Neuronal stem cell (in vitro differentiated cells): ENCODE results near the gene ZCCHC7.
"Not testable (repeated sequence)": the region's sequence is repeated elsewhere in the genome, so short reads cannot be mapped to it uniquely, and the experiment has no call there.

Source experiments
- DNase-seq: peaks from one replicate; pipeline ENCODE4 v3.0.0-alpha.2; 2013; ENCODE audit warnings: low spot score
- H2AFZ ChIP-seq: one replicate; pipeline ENCODE4 v1.6.1; 2013; ENCODE audit warnings: mild to moderate bottlenecking, low read length, inconsistent platforms
- H2AK5ac ChIP-seq: 2 replicates; pipeline ENCODE4 v1.6.1; 2013; ENCODE audit warnings: low read depth, mild to moderate bottlenecking, inconsistent platforms, low read length, moderate library complexity, mixed read lengths
- H2BK120ac ChIP-seq: 2 replicates; pipeline ENCODE4 v1.6.1; 2013; ENCODE audit warnings: low read depth, mild to moderate bottlenecking, inconsistent platforms, low read length, moderate library complexity, mixed read lengths
- H2BK12ac ChIP-seq: one replicate; pipeline ENCODE4 v1.6.1; 2013; ENCODE audit warnings: low read length, inconsistent platforms
- H2BK15ac ChIP-seq: 2 replicates; pipeline ENCODE4 v1.6.1; 2013; ENCODE audit warnings: mild to moderate bottlenecking, low read length, inconsistent platforms, mixed read lengths
- H2BK5ac ChIP-seq: one replicate; pipeline ENCODE4 v1.6.1; 2013; ENCODE audit warnings: inconsistent platforms, mild to moderate bottlenecking, low read length, moderate library complexity
- H3K14ac ChIP-seq: one replicate; pipeline ENCODE4 v1.6.1; 2013; ENCODE audit warnings: low read length, inconsistent platforms
- H3K18ac ChIP-seq: 2 replicates; pipeline ENCODE4 v1.6.1; 2013; ENCODE audit warnings: low read length, inconsistent platforms
- H3K23ac ChIP-seq: 2 replicates; pipeline ENCODE4 v1.6.1; 2013; ENCODE audit warnings: low read depth, mild to moderate bottlenecking, mixed read lengths, low read length, inconsistent platforms; ENCODE audit not compliant: poor library complexity
- H3K27ac ChIP-seq: replicated peaks from 3 replicates; pipeline ENCODE4 v1.5.1; 2013; ENCODE audit warnings: low read length, inconsistent platforms
- H3K27me3 ChIP-seq, 3 experiments: 2 replicates each; pipeline ENCODE4 v1.6.1; 2013; ENCODE audit warnings: low read length in 3 of 3, mild to moderate bottlenecking in 2 of 3, inconsistent platforms in 1 of 3, low read depth in 1 of 3, mixed read lengths in 1 of 3, moderate library complexity in 1 of 3; ENCODE audit not compliant: control insufficient read depth in 3 of 3, insufficient read depth in 3 of 3
- H3K36me3 ChIP-seq, 2 donors: replicated peaks in 1 of 2; 2 replicates each; pipeline ENCODE4 v1.6.1; 2013; ENCODE audit warnings: low read length in 2 of 2; ENCODE audit not compliant: control insufficient read depth in 2 of 2, insufficient read depth in 2 of 2
- H3K4ac ChIP-seq: 2 replicates; pipeline ENCODE4 v1.6.1; 2013; ENCODE audit warnings: inconsistent platforms, mild to moderate bottlenecking, low read length, moderate library complexity
- H3K4me1 ChIP-seq, 2 donors: 1 replicate in 1 of 2; 2 replicates in 1 of 2; pipeline ENCODE4 v1.6.1; 2013; ENCODE audit warnings: low read length in 2 of 2, low read depth in 1 of 2; ENCODE audit not compliant: control insufficient read depth in 2 of 2, insufficient read depth in 1 of 2
- H3K4me2 ChIP-seq: one replicate; pipeline ENCODE4 v1.6.1; 2013; ENCODE audit warnings: mild to moderate bottlenecking, low read length, inconsistent platforms; ENCODE audit not compliant: insufficient read depth, poor library complexity, severe bottlenecking
- H3K4me3 ChIP-seq, 2 donors: 2 replicates each; pipeline ENCODE4 v1.5.1; 2013; ENCODE audit warnings: low read length in 2 of 2, mild to moderate bottlenecking in 2 of 2, inconsistent platforms in 1 of 2, moderate library complexity in 1 of 2
- H3K79me1 ChIP-seq: one replicate; pipeline ENCODE4 v1.6.1; 2013; ENCODE audit warnings: low read depth, mild to moderate bottlenecking, inconsistent platforms, low read length, moderate library complexity
- H3K9ac ChIP-seq: one replicate; pipeline ENCODE4 v1.6.1; 2013; ENCODE audit warnings: mild to moderate bottlenecking, low read depth, low read length, inconsistent platforms; ENCODE audit not compliant: poor library complexity
- H3K9me3 ChIP-seq, 2 donors: replicated peaks in 1 of 2; 2 replicates each; pipeline versions ENCODE3 to v1.6.1; 2013; ENCODE audit warnings: low read length in 2 of 2, mild to moderate bottlenecking in 2 of 2, inconsistent platforms in 1 of 2, low read depth in 1 of 2, mixed read lengths in 1 of 2, moderate library complexity in 1 of 2; ENCODE audit not compliant: control insufficient read depth in 2 of 2, insufficient read depth in 1 of 2
- H4K8ac ChIP-seq: one replicate; pipeline ENCODE4 v1.6.1; 2013; ENCODE audit warnings: low read depth, mild to moderate bottlenecking, inconsistent platforms, low read length, moderate library complexity
- H4K91ac ChIP-seq: one replicate; pipeline ENCODE4 v1.6.1; 2013; ENCODE audit warnings: low read length, low read depth, mild to moderate bottlenecking, inconsistent platforms; ENCODE audit not compliant: poor library complexity
- WGBS, 2 donors: extraction: QIAGEN DNeasy Blood & Tissue Kit; methylation state at CpG; one replicate each; pipeline ENCODE4 v1.1.7; 2013; ENCODE audit warnings: missing lambda C conversion rate in 2 of 2, mixed read lengths in 1 of 2; ENCODE audit not compliant: insufficient read length in 2 of 2, insufficient replicate concordance in 1 of 2; ENCODE audit errors: extremely low coverage in 2 of 2; 5-methylcytosine and 5-hydroxymethylcytosine counted together

ZCCHC7 gene

GRCh38 chr9:37302277-37302676 lies 181.9 kb downstream of the ZCCHC7 start:
- no peak overlapping the region for H3K18ac ChIP-seq
- WGBS, 2 donors, result no CpG with 5 or more reads among the region's 3 CpGs
- H3K36me3 ChIP-seq, result peaks cover 0 to 32% of the 10 kb centered on the region in 2 donors
- H3K27me3 ChIP-seq, result no peaks in the 10 kb centered on the region
- no peak overlapping the region for H2BK12ac ChIP-seq
- no peak overlapping the region for H2BK15ac ChIP-seq
- H3K14ac ChIP-seq, result no peak overlapping the region
- no peak overlapping the region for H4K8ac ChIP-seq
- no peak overlapping the region for H3K9ac ChIP-seq
- no peak overlapping the region for H2BK120ac ChIP-seq
- no peak overlapping the region for H2BK5ac ChIP-seq
- H3K79me1 ChIP-seq, result no peaks in the 10 kb centered on the region
- no peak overlapping the region for H2AFZ ChIP-seq
- H3K4me1 ChIP-seq, result peaks cover 0 to 11% of the 10 kb centered on the region in 2 donors
- H3K27ac ChIP-seq, result no peak overlapping the region
- H3K4ac ChIP-seq, result no peak overlapping the region
- H3K4me2 ChIP-seq, result no peak overlapping the region
- H4K91ac ChIP-seq, result no peak overlapping the region
- no peak overlapping the region for H3K4me3 ChIP-seq
- no peaks in the 10 kb centered on the region for H3K9me3 ChIP-seq
- no peak overlapping the region for H2AK5ac ChIP-seq
- no peak for DNase-seq
- H3K23ac ChIP-seq, result no peak overlapping the region

- H4K8ac ChIP-seq, H4K91ac ChIP-seq, H2BK12ac ChIP-seq, H3K9me3 ChIP-seq, H2BK15ac ChIP-seq, H3K27ac ChIP-seq, H2BK120ac ChIP-seq, H2AFZ ChIP-seq, H3K14ac ChIP-seq, H3K27me3 ChIP-seq, H3K18ac ChIP-seq, H3K4me3 ChIP-seq, H2BK5ac ChIP-seq, H3K4ac ChIP-seq, H2AK5ac ChIP-seq, H3K79me1 ChIP-seq, H3K9ac ChIP-seq, DNase-seq, H3K4me2 ChIP-seq, H3K23ac ChIP-seq: not testable (repeated sequence)
- Histone ChIP-seq H3K4me1 (peaks cover 0 to 11% of the 10 kb centered on the region in 2 donors), H3K36me3 (peaks cover 0 to 41% of the 10 kb centered on the region in 2 donors)
- WGBS, 2 donors, result no CpG with 5 or more reads among the region's 11 CpGs
Observed at GRCh38 chr9:37303272-37303671, 182.9 kb downstream of the ZCCHC7 start.

GRCh38 chr9:37309136-37309535 lies 188.8 kb downstream of the ZCCHC7 start:
- Histone ChIP-seq H3K27ac (no peak overlapping the region), H3K79me1 (no peaks in the 10 kb centered on the region), H4K8ac (no peak overlapping the region), H2BK120ac (no peak overlapping the region), H3K36me3 (peaks cover 0 to 64% of the 10 kb centered on the region in 2 donors), H2BK12ac (no peak overlapping the region), H3K9ac (no peak overlapping the region), H3K18ac (no peak overlapping the region), H3K4me1 (no peaks in the 10 kb centered on the region), H4K91ac (no peak overlapping the region), H3K27me3 (no peaks in the 10 kb centered on the region), H3K23ac (no peak overlapping the region), H2BK5ac (no peak overlapping the region), H3K9me3 (no peaks in the 10 kb centered on the region), H3K4me2 (no peak overlapping the region), H3K4ac (no peak overlapping the region), H3K4me3 (no peak overlapping the region), H2AFZ (no peak overlapping the region), H2BK15ac (no peak overlapping the region), H3K14ac (no peak overlapping the region), H2AK5ac (no peak overlapping the region)
- DNase-seq, result no peak
- no CpG with 5 or more reads among the region's 3 CpGs for WGBS, 2 donors

- H3K9me3 ChIP-seq, result no peaks in the 10 kb centered on the region
- no peak overlapping the region for H4K91ac ChIP-seq
- H3K18ac ChIP-seq, result no peak overlapping the region
- H4K8ac ChIP-seq, result no peak overlapping the region
- H2AFZ ChIP-seq, result no peak overlapping the region
- H3K4me2 ChIP-seq, result no peak overlapping the region
- H2BK5ac ChIP-seq, result no peak overlapping the region
- peaks cover 0 to 50% of the 10 kb centered on the region in 2 donors for H3K36me3 ChIP-seq
- no peak overlapping the region for H3K14ac ChIP-seq
- no peak overlapping the region for H2BK15ac ChIP-seq
- H3K4me1 ChIP-seq, result no peaks in the 10 kb centered on the region
- H2BK120ac ChIP-seq, result no peak overlapping the region
- H3K4ac ChIP-seq, result no peak overlapping the region
- no peak overlapping the region for H2AK5ac ChIP-seq
- H3K23ac ChIP-seq, result no peak overlapping the region
- no peaks in the 10 kb centered on the region for H3K27me3 ChIP-seq
- no peak overlapping the region for H3K27ac ChIP-seq
- H2BK12ac ChIP-seq, result no peak overlapping the region
- no peak overlapping the region for H3K9ac ChIP-seq
- WGBS, 2 donors, result no CpG with 5 or more reads among the region's 3 CpGs
- no peak overlapping the region for H3K4me3 ChIP-seq
- no peaks in the 10 kb centered on the region for H3K79me1 ChIP-seq
- no peak for DNase-seq
Observed at GRCh38 chr9:37311938-37312708, 191.7 kb downstream of the ZCCHC7 start.
